Loucy (cell line): Measurements from ENCODE around the gene DHRS12.

Source experiments
- H2AFZ ChIP-seq: fragments of 200-600 bp; sonication (generic); 2 replicates; pipeline ENCODE4 v1.6.0; 2016; ENCODE audit warnings: antibody characterized with exemption, mild to moderate bottlenecking, low read length, moderate library complexity
- H3F3A ChIP-seq: fragments of 200-600 bp; 2 replicates; pipeline ENCODE4 v1.6.0; 2016; ENCODE audit warnings: antibody characterized with exemption, low read depth, mild to moderate bottlenecking
- H3K27me3 ChIP-seq: fragments of 200-600 bp; sonication (generic); 2 replicates; pipeline ENCODE4 v1.6.1; 2014; ENCODE audit warnings: low read length, mild to moderate bottlenecking; ENCODE audit not compliant: insufficient read depth, poor library complexity, severe bottlenecking
- H3K36me3 ChIP-seq: fragments of 200-600 bp; sonication (generic); 2 replicates; pipeline ENCODE4 v1.6.1; 2016; ENCODE audit warnings: low read length; ENCODE audit not compliant: insufficient read depth
- H3K4me1 ChIP-seq: fragments of 200-600 bp; sonication (generic); 2 replicates; pipeline ENCODE4 v1.5.1; 2014; ENCODE audit warnings: low read length, mild to moderate bottlenecking; ENCODE audit not compliant: insufficient read depth, poor library complexity, severe bottlenecking
- H3K4me2 ChIP-seq: fragments of 200-600 bp; sonication (generic); 2 replicates; pipeline ENCODE4 v1.6.0; 2014; ENCODE audit warnings: antibody characterized with exemption, low read length, low read depth, mild to moderate bottlenecking; ENCODE audit not compliant: poor library complexity, severe bottlenecking
- H3K4me3 ChIP-seq: fragments of 200-600 bp; sonication (generic); 2 replicates; pipeline ENCODE4 v1.5.1; 2014; ENCODE audit warnings: low read length, mild to moderate bottlenecking, mixed read lengths; ENCODE audit not compliant: poor library complexity, severe bottlenecking
- H3K79me2 ChIP-seq: fragments of 200-600 bp; sonication (generic); 2 replicates; pipeline ENCODE4 v1.6.1; 2014; ENCODE audit warnings: low read length; ENCODE audit not compliant: insufficient read depth
- H3K9ac ChIP-seq: fragments of 200-600 bp; sonication (generic); 2 replicates; pipeline ENCODE4 v1.6.0; 2014; ENCODE audit warnings: mild to moderate bottlenecking, low read depth, low read length, moderate library complexity; ENCODE audit not compliant: poor library complexity, severe bottlenecking
- H3K9me2 ChIP-seq: fragments of 200-600 bp; sonication (generic); replicated peaks from 2 replicates; pipeline ENCODE4 v1.6.1; 2016; ENCODE audit warnings: low read depth, low read length, mixed read lengths
- H3K9me3 ChIP-seq: fragments of 200-600 bp; sonication (generic); 2 replicates; pipeline ENCODE4 v1.6.1; 2014; ENCODE audit warnings: mild to moderate bottlenecking, antibody characterized with exemption, low read length, low read depth; ENCODE audit not compliant: insufficient read depth
- H4K20me1 ChIP-seq: fragments of 200-600 bp; sonication (generic); 2 replicates; pipeline ENCODE4 v1.6.0; 2014; ENCODE audit warnings: antibody characterized with exemption, low read length, mild to moderate bottlenecking; ENCODE audit not compliant: insufficient read depth, poor library complexity, severe bottlenecking
- CTCF ChIP-seq: fragments of 200-600 bp; sonication (generic); conservative IDR thresholded peaks from 2 replicates; pipeline ENCODE4 v1.5.1; 2014; ENCODE audit warnings: mild to moderate bottlenecking, antibody characterized with exemption, low read length
- EZH2phosphoT487 ChIP-seq: fragments of 200-600 bp; IDR thresholded peaks from 2 replicates; pipeline ENCODE4 v1.6.1; 2018; ENCODE audit warnings: antibody characterized with exemption, mild to moderate bottlenecking, moderate library complexity, borderline replicate concordance

The DHRS12 gene

GRCh38 chr13:51843529-51843928, 39.6 kb upstream of the DHRS12 start:
- H3K36me3 ChIP-seq = no peaks in the 10 kb centered on the region
- no peak overlapping the region for H2AFZ ChIP-seq
- no peak overlapping the region for H3K4me3 ChIP-seq
- no peaks in the 10 kb centered on the region for H3K27me3 ChIP-seq
- TF ChIP-seq CTCF (no peak), EZH2phosphoT487 (no peak)
- no peaks in the 10 kb centered on the region for H4K20me1 ChIP-seq
- H3K9me3 ChIP-seq = no peaks in the 10 kb centered on the region
- H3F3A ChIP-seq = no peaks in the 10 kb centered on the region
- H3K4me1 ChIP-seq = peaks cover 4% of the 10 kb centered on the region
- H3K9ac ChIP-seq = no peak overlapping the region
- H3K9me2 ChIP-seq = no peaks in the 10 kb centered on the region
- H3K4me2 ChIP-seq = no peak overlapping the region
- no peaks in the 10 kb centered on the region for H3K79me2 ChIP-seq

- no peaks in the 10 kb centered on the region for H3F3A ChIP-seq
- H3K27me3 ChIP-seq = no peaks in the 10 kb centered on the region
- no peak overlapping the region for H2AFZ ChIP-seq
- no peaks in the 10 kb centered on the region for H3K9me2 ChIP-seq
- H3K9ac ChIP-seq = no peak overlapping the region
- no peaks in the 10 kb centered on the region for H3K79me2 ChIP-seq
- no peak overlapping the region for H3K4me3 ChIP-seq
- H4K20me1 ChIP-seq = no peaks in the 10 kb centered on the region
- H3K4me1 ChIP-seq = peaks cover 4% of the 10 kb centered on the region
- no peak for TF ChIP-seq CTCF
- no peak for TF ChIP-seq EZH2phosphoT487
- no peaks in the 10 kb centered on the region for H3K36me3 ChIP-seq
- no peaks in the 10 kb centered on the region for H3K9me3 ChIP-seq
- no peak overlapping the region for H3K4me2 ChIP-seq
Observed at GRCh38 chr13:51841732-51842131, 37.8 kb upstream of the DHRS12 start.

- H3K36me3 ChIP-seq = no peaks in the 10 kb centered on the region
- H2AFZ ChIP-seq = no peak overlapping the region
- no peak for TF ChIP-seq EZH2phosphoT487
- no peak for TF ChIP-seq CTCF
- H3K4me2 ChIP-seq = no peak overlapping the region
- no peaks in the 10 kb centered on the region for H3K9me2 ChIP-seq
- H3K4me3 ChIP-seq = no peak overlapping the region
- H3K27me3 ChIP-seq = no peaks in the 10 kb centered on the region
- H3K9ac ChIP-seq = no peak overlapping the region
- no peaks in the 10 kb centered on the region for H3K9me3 ChIP-seq
- H4K20me1 ChIP-seq = no peaks in the 10 kb centered on the region
- no peaks in the 10 kb centered on the region for H3F3A ChIP-seq
- H3K79me2 ChIP-seq = no peaks in the 10 kb centered on the region
- peaks cover 4% of the 10 kb centered on the region for H3K4me1 ChIP-seq
Observed at GRCh38 chr13:51840917-51841316, 37.0 kb upstream of the DHRS12 start.
